Loucy (cell line): ENCODE measurements around the gene TPST2.

Source experiments
- CTCF ChIP-seq: fragments of 200-600 bp; sonication (generic); conservative IDR thresholded peaks from 2 replicates; pipeline ENCODE4 v1.5.1; 2014; ENCODE audit warnings: mild to moderate bottlenecking, antibody characterized with exemption, low read length
- EZH2phosphoT487 ChIP-seq: fragments of 200-600 bp; IDR thresholded peaks from 2 replicates; pipeline ENCODE4 v1.6.1; 2018; ENCODE audit warnings: antibody characterized with exemption, mild to moderate bottlenecking, moderate library complexity, borderline replicate concordance

DNA sequence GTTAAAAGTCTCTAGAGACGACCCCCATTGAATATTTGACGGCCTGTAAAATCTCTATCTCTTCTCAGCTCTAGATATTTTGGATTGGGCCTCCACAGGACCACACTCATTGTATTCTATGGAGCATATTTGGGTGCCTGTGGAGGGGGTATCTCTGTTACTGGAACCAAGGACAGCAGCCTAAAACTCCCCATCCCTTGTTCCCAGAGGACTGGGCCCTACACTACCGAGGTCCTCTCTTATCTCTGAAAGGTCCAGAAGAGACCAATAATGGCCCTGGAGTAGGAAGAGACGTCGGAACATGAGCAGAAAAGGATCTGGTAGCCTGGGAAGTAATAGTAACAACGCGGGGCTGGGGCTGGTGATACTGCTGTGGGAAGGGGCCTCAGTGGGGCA, 106.9 kb downstream of the TPST2 start:
- no peak for TF ChIP-seq CTCF
- no peak for TF ChIP-seq EZH2phosphoT487
